Activated T-helper 9 cell treated with anti-CD3 and anti-CD28 coated beads, Interleukin-2, amount 50 U/mL, for 16 hours (primary cell): ENCODE results near the gene ETV4.

Experiments used
- DNase-seq: peaks from one replicate; pipeline ENCODE4 v3.0.0-alpha.2; 2020; ENCODE audit warnings: low read depth

The ETV4 gene

GRCh38 chr17:43572368-43572980, 26.3 kb upstream of the ETV4 start:
- DNase-seq: no peak

GRCh38 chr17:43570518-43570928, 24.4 kb upstream of the ETV4 start:
- DNase-seq: no peak

- DNase-seq: no peak
Observed at GRCh38 chr17:43568506-43569082, 22.5 kb upstream of the ETV4 start.

- DNase-seq: no peak
Observed at GRCh38 chr17:43563600-43564594, 17.8 kb upstream of the ETV4 start.

- DNase-seq: no peak
Observed at GRCh38 chr17:43562679-43563599, 16.8 kb upstream of the ETV4 start.

GRCh38 chr17:43560461-43561427, 14.6 kb upstream of the ETV4 start:
- no peak for DNase-seq

GRCh38 chr17:43559161-43559816, 13.1 kb upstream of the ETV4 start:
- no peak for DNase-seq

GRCh38 chr17:43558805-43559160, 12.6 kb upstream of the ETV4 start:
- no peak for DNase-seq

- DNase-seq: no peak
Observed at GRCh38 chr17:43556292-43556691, 10.2 kb upstream of the ETV4 start.

- DNase-seq: no peak
Observed at GRCh38 chr17:43554857-43555256, 8.7 kb upstream of the ETV4 start.

GRCh38 chr17:43553573-43553972, 7.4 kb upstream of the ETV4 start:
- DNase-seq: no peak

GRCh38 chr17:43552229-43552837, 6.2 kb upstream of the ETV4 start:
- no peak for DNase-seq

GRCh38 chr17:43550754-43551153, 4.6 kb upstream of the ETV4 start:
- no peak for DNase-seq

GRCh38 chr17:43549496-43549895, 3.4 kb upstream of the ETV4 start:
- DNase-seq: no peak

- DNase-seq: no peak
Observed at GRCh38 chr17:43548689-43549379, 2.7 kb upstream of the ETV4 start.

- DNase-seq: no peak
Observed at GRCh38 chr17:43547659-43548256, 1.6 kb upstream of the ETV4 start.

GRCh38 chr17:43547189-43547550, 1.0 kb upstream of the ETV4 start:
- DNase-seq: no peak

- peak; percentile 4 for DNase-seq
Observed at GRCh38 chr17:43545383-43545632, 832 bp downstream of the ETV4 start.
